Lower leg skin (tissue), 4 donors: ENCODE results near the gene MBOAT7. TPM values are rescaled to one million over a fixed set of nuclear protein-coding genes. Genes with fewer than 3 reads are reported as not detected.

ENCODE experiments used
- DNase-seq, 2 donors: peaks; one replicate each; pipeline ENCODE4 v3.0.0-alpha.2; 2019; ENCODE audit warnings: low spot score in 2 of 2
- H3K4me3 ChIP-seq: fragments of 200-600 bp; sonication (generic); 2 replicates; pipeline ENCODE4 v1.5.1; 2017; ENCODE audit warnings: mild to moderate bottlenecking, low read depth; ENCODE audit not compliant: poor library complexity, severe bottlenecking
- CTCF ChIP-seq, 3 donors: fragments of 450-650 bp; IDR thresholded peaks; one replicate each; pipeline ENCODE4 v1.5.1; 2016; ENCODE audit warnings: antibody characterized with exemption in 3 of 3, mild to moderate bottlenecking in 3 of 3, moderate library complexity in 2 of 3
- POLR2A ChIP-seq, 2 donors: fragments of 450-650 bp; IDR thresholded peaks; one replicate each; pipeline ENCODE4 v1.6.1; 2016 to 2017; ENCODE audit warnings: antibody characterized with exemption in 2 of 2, mild to moderate bottlenecking in 1 of 2, moderate library complexity in 1 of 2
- WGBS, 2 donors: methylation state at CpG; one replicate each; pipeline ENCODE4 v1.1.5; 2018; 5-methylcytosine and 5-hydroxymethylcytosine counted together
- intact Hi-C: fragments of 100-400 bp; cut with DNase I; formaldehyde crosslinking; loops from one replicate; pipeline ENCODE4 v1.15.0; 2023; ENCODE audit warnings: low total_unique reads
- total RNA-seq, 4 donors: library from RNA; depleted of rRNA; stranded (reverse); fragments of >200 nt; gene quantifications; one replicate each; pipeline ENCODE4 v1.1.0, GENCODE V29; 2016

The MBOAT7 gene
- total RNA-seq, 4 donors from 2014 or later = 57.4 to 117 (median 62.2) TPM

GRCh38 chr19:54154603-54155345, 34.6 kb downstream of the MBOAT7 start:
- no peak for TF ChIP-seq CTCF (IDR thresholded peaks at IDR 0.05)
- TF ChIP-seq POLR2A (IDR thresholded peaks at IDR 0.05) = no peak
- no peak overlapping the region for H3K4me3 ChIP-seq
- intact Hi-C loops = no loop called here
- DNase-seq = no peak
- 68 to 71% methylated on average over 18 of the region's 18 CpGs for WGBS, 2 donors

GRCh38 chr19:54153731-54154326, 35.6 kb downstream of the MBOAT7 start:
- intact Hi-C loops = no loop called here
- TF ChIP-seq CTCF (IDR thresholded peaks at IDR 0.05) = no peak
- no peak for TF ChIP-seq POLR2A (IDR thresholded peaks at IDR 0.05)

GRCh38 chr19:54152878-54153524, 36.4 kb downstream of the MBOAT7 start:
- WGBS, 2 donors = 87 to 88% methylated on average over 23 to 25 of the region's 25 CpGs
- TF ChIP-seq POLR2A (IDR thresholded peaks at IDR 0.05) (no peak), CTCF (IDR thresholded peaks at IDR 0.05) (no peak)
- intact Hi-C loops = no loop called here
- H3K4me3 ChIP-seq = no peak overlapping the region
- no peak for DNase-seq

More at GRCh38 chr19:54153731-54154326, 35.6 kb downstream of the MBOAT7 start:
- WGBS, 2 donors = 69 to 74% methylated on average over 9 to 10 of the region's 10 CpGs
- H3K4me3 ChIP-seq = no peak overlapping the region
- no peak for DNase-seq

- DNase-seq = no peak
- H3K4me3 ChIP-seq = no peak overlapping the region
- 92 to 95% methylated on average over 6 to 8 of the region's 12 CpGs for WGBS, 2 donors
- intact Hi-C loops = no loop called here
- TF ChIP-seq POLR2A (IDR thresholded peaks at IDR 0.05) (no peak), CTCF (IDR thresholded peaks at IDR 0.05) (no peak)
Observed at GRCh38 chr19:54152267-54152666, 37.1 kb downstream of the MBOAT7 start.

- WGBS, 2 donors = 79 to 86% methylated on average over 23 of the region's 23 CpGs
- no peak overlapping the region for H3K4me3 ChIP-seq
- no peak for TF ChIP-seq CTCF (IDR thresholded peaks at IDR 0.05)
- no peak for TF ChIP-seq POLR2A (IDR thresholded peaks at IDR 0.05)
- intact Hi-C loops = no loop called here
- no peak for DNase-seq
Observed at GRCh38 chr19:54151362-54152035, 37.9 kb downstream of the MBOAT7 start.
